NT2/D1 (cell line): Measurements from ENCODE around the gene NR2F1-AS1.
A peak's percentile ranks its signal among the peaks of the same experiment; 100 is the strongest.

Experiments
- DNase-seq: peaks from one replicate; pipeline ENCODE4 v3.0.0-alpha.2; 2011; ENCODE audit warnings: low read depth, low spot score
- H3K27me3 ChIP-seq: 2 replicates; pipeline ENCODE4 v1.6.0; 2011; ENCODE audit warnings: mild to moderate bottlenecking; ENCODE audit not compliant: insufficient read length, insufficient read depth
- H3K36me3 ChIP-seq: 2 replicates; pipeline ENCODE4 v1.6.1; 2011; ENCODE audit warnings: mild to moderate bottlenecking, low read length, mixed read lengths; ENCODE audit not compliant: insufficient read depth, insufficient read length
- H3K4me1 ChIP-seq: 2 replicates; pipeline ENCODE4 v1.5.1; 2011; ENCODE audit not compliant: insufficient read depth, insufficient read length
- H3K4me3 ChIP-seq: 2 replicates; pipeline ENCODE4 v1.5.1; 2011; ENCODE audit warnings: low read depth; ENCODE audit not compliant: insufficient read length
- H3K9ac ChIP-seq: 2 replicates; pipeline ENCODE4 v1.6.0; 2011; ENCODE audit warnings: low read depth; ENCODE audit not compliant: insufficient read length
- H3K9me3 ChIP-seq: 2 replicates; pipeline ENCODE4 v1.5.1; 2011; ENCODE audit warnings: mild to moderate bottlenecking, low read length; ENCODE audit not compliant: insufficient read depth
- SUZ12 ChIP-seq: IDR thresholded peaks from 2 replicates; pipeline ENCODE4 v1.6.1; 2011; ENCODE audit not compliant: insufficient read length, insufficient read depth; ENCODE audit errors: extremely low read depth
- YY1 ChIP-seq: IDR thresholded peaks from 2 replicates; pipeline ENCODE4 v1.6.1; 2011; ENCODE audit not compliant: insufficient read length, insufficient read depth
- ZNF274 ChIP-seq: IDR thresholded peaks from 2 replicates; pipeline ENCODE4 v1.6.1; 2011; ENCODE audit warnings: mild to moderate bottlenecking, low read depth, low read length

Gene NR2F1-AS1

GRCh38 chr5:93616538-93617174, 35.6 kb upstream of the NR2F1-AS1 start:
- Histone ChIP-seq H3K36me3 (no peaks in the 10 kb centered on the region), H3K27me3 (peaks cover 76% of the 10 kb centered on the region), H3K9me3 (no peaks in the 10 kb centered on the region), H3K4me1 (no peaks in the 10 kb centered on the region), H3K4me3 (no peak overlapping the region), H3K9ac (no peak overlapping the region)
- no peak for TF ChIP-seq ZNF274
- no peak for TF ChIP-seq SUZ12
- no peak for TF ChIP-seq YY1
- DNase-seq, result no peak

GRCh38 chr5:93612855-93613243, 31.8 kb upstream of the NR2F1-AS1 start:
- H3K36me3 ChIP-seq, result no peaks in the 10 kb centered on the region
- H3K9me3 ChIP-seq, result no peaks in the 10 kb centered on the region
- DNase-seq, result no peak
- peaks cover 90% of the 10 kb centered on the region for H3K27me3 ChIP-seq
- TF ChIP-seq ZNF274 (no peak), SUZ12 (no peak), YY1 (no peak)
- H3K4me1 ChIP-seq, result no peaks in the 10 kb centered on the region
- no peak overlapping the region for H3K9ac ChIP-seq
- H3K4me3 ChIP-seq, result no peak overlapping the region

- Histone ChIP-seq H3K4me3 (peak overlapping the region; percentile 18), H3K9ac (no peak overlapping the region), H3K27me3 (peaks cover 96% of the 10 kb centered on the region), H3K9me3 (no peaks in the 10 kb centered on the region), H3K36me3 (no peaks in the 10 kb centered on the region), H3K4me1 (no peaks in the 10 kb centered on the region)
- TF ChIP-seq YY1 (no peak), ZNF274 (no peak), SUZ12 (no peak)
- no peak for DNase-seq
Observed at GRCh38 chr5:93611976-93612854, 31.2 kb upstream of the NR2F1-AS1 start.

- Histone ChIP-seq H3K4me3 (no peak overlapping the region), H3K9ac (no peak overlapping the region), H3K9me3 (no peaks in the 10 kb centered on the region), H3K36me3 (no peaks in the 10 kb centered on the region), H3K4me1 (no peaks in the 10 kb centered on the region), H3K27me3 (peaks cover 98% of the 10 kb centered on the region)
- no peak for TF ChIP-seq ZNF274
- no peak for TF ChIP-seq SUZ12
- TF ChIP-seq YY1, result no peak
- DNase-seq, result no peak
Observed at GRCh38 chr5:93611273-93611975, 30.4 kb upstream of the NR2F1-AS1 start.

- H3K9me3 ChIP-seq, result no peaks in the 10 kb centered on the region
- H3K4me1 ChIP-seq, result no peaks in the 10 kb centered on the region
- no peaks in the 10 kb centered on the region for H3K36me3 ChIP-seq
- TF ChIP-seq YY1, result no peak
- no peak for DNase-seq
- H3K4me3 ChIP-seq, result no peak overlapping the region
- H3K9ac ChIP-seq, result no peak overlapping the region
- peaks cover 98% of the 10 kb centered on the region for H3K27me3 ChIP-seq
Observed at GRCh38 chr5:93610581-93611272, 29.7 kb upstream of the NR2F1-AS1 start.

GRCh38 chr5:93609762-93610161, 28.7 kb upstream of the NR2F1-AS1 start:
- no peaks in the 10 kb centered on the region for H3K4me1 ChIP-seq
- no peaks in the 10 kb centered on the region for H3K36me3 ChIP-seq
- H3K9me3 ChIP-seq, result no peaks in the 10 kb centered on the region
- H3K9ac ChIP-seq, result no peak overlapping the region
- no peak overlapping the region for H3K4me3 ChIP-seq
- H3K27me3 ChIP-seq, result peaks cover 98% of the 10 kb centered on the region
- TF ChIP-seq ZNF274, result no peak
- no peak for DNase-seq

- Histone ChIP-seq H3K9ac (no peak overlapping the region), H3K27me3 (peaks cover 98% of the 10 kb centered on the region)
- no peak for DNase-seq
Observed at GRCh38 chr5:93608855-93609254, 27.8 kb upstream of the NR2F1-AS1 start.

More at GRCh38 chr5:93608855-93609254, 27.8 kb upstream of the NR2F1-AS1 start:
- H3K36me3 ChIP-seq, result no peaks in the 10 kb centered on the region
- H3K9me3 ChIP-seq, result no peaks in the 10 kb centered on the region
- H3K4me3 ChIP-seq, result no peak overlapping the region
- TF ChIP-seq ZNF274, result no peak
- no peak for TF ChIP-seq YY1
- TF ChIP-seq SUZ12, result no peak
- H3K4me1 ChIP-seq, result no peaks in the 10 kb centered on the region
